Keratinocyte (primary cell): ENCODE measurements around the gene NDUFA13.

Source experiments
- CTCF ChIP-seq, 3 experiments: IDR thresholded peaks in 1 of 3; conservative IDR thresholded peaks in 1 of 3; optimal IDR thresholded peaks in 1 of 3; 2 replicates in 2 of 3; 3 replicates in 1 of 3; pipeline versions ENCODE3 to v1.5.1; 2011; ENCODE audit warnings: low read length in 3 of 3, mild to moderate bottlenecking in 3 of 3, moderate library complexity in 2 of 3, control low read depth in 1 of 3, inconsistent platforms in 1 of 3; ENCODE audit not compliant: insufficient read depth in 2 of 3; ENCODE audit errors: extremely low read depth in 1 of 3
- EZH2 ChIP-seq: IDR thresholded peaks from one replicate; pipeline ENCODE4 v1.6.1; 2012; ENCODE audit warnings: inconsistent platforms, mild to moderate bottlenecking, low read length, moderate library complexity

- TF ChIP-seq EZH2, result no peak
- TF ChIP-seq CTCF (optimal IDR thresholded peaks at IDR 0.05 in 1 of 3, IDR thresholded peaks at IDR 0.05 in 1 of 3, conservative IDR thresholded peaks at IDR 0.05 in 1 of 3; ENCODE audit: extremely low read depth in 1 of 3, insufficient read depth in 2 of 3, low read length in 3 of 3), result no peak
These were observed 33.1 kb downstream of the NDUFA13 start for GRCh38 chr19:19548915-19549759.
